GM19240 (cell line): Measurements from ENCODE around the gene MTF2.

Experiments
- DNase-seq: peaks from one replicate; pipeline ENCODE4 v3.0.0; 2011; ENCODE audit warnings: low spot score; ENCODE audit not compliant: insufficient read length

MTF2 gene

DNA sequence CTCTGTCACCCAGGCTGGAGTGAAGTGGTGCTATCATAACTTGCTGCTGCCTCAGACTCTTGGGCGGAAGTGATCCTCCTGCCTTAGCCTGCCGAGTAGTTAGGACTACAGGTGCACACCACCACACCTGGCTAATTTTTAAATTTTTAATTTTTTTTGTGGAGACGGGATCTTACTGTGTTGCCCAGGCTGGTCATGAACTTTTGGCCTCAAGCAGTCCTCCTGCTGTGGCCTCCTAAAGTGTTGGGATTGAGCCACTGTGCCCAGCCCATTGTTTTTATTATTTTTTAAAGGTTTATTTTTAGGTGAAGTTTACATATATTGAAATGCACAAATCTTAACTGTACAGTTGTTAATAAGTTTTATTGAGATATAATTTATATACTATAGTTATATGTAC is 3.2 kb downstream of the MTF2 start:
- no peak for DNase-seq

DNA sequence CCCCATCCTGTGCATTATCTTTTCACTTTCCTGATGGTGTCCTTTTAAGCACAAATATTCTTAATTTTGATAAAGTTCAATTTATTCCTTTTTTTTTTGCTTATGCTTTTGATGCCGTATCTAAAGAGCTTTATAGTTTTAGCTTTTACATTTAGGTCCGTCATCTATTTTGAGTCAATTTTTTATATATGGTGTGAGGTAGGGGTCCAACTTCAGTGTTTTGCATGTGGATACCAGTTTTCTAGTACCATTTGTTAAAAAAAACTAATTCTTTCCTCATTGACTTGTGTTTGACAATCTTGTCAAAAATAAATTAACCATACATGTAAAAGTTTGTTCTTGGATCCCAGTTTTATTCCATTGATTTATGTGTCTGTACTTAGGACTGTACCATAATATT is 4.9 kb downstream of the MTF2 start:
- no peak for DNase-seq

DNA sequence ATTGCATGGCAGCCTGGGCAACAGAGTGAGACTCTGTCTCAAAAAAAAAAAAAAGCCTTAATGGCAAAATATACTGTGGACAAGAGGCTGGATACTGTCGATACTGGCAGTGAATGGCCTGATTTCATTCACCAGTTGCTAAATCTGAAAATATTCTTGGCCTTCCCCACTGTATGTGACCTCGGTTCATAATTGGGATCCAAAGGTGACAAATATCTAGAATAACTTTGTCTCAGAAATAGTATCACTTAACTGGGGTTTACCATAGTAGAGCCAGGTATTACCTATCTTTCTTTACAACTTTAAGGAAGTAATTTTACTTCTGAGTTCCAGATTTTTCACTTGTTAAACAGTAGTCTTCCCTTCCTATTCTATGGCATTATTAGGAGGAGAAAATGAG is 8.4 kb downstream of the MTF2 start:
- DNase-seq = no peak

DNA sequence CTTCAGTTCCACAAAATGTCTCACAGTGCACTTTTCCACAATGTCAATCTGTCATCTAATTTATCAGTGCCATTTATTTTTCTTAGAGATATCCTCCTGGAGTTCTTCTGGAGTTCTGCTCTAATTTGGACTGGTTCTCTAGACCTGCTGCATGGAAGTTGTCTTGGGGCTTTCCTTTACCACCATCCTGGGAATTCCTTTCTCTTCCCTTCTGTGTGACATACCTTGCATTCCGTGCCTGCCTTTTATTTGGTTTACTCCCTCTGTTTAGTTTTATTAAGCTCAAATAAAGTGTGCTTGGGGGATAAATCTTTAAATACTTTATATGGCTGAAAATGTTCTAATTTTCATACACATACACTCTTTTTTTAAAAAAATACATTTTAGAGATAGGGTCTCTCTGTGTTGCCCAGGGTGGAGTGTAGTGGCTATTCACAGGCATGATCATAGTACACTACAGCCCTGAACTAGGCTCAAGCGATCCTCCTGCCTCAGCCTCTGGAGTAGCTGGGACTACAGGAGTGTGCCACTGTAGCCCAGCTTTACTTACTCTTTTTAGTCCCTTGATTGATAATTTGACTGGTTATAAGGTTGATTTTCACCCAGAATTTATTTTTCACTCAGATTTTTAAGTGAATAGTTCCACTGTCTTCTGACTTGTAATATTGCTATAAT is 14.4 kb downstream of the MTF2 start:
- no peak for DNase-seq

DNA sequence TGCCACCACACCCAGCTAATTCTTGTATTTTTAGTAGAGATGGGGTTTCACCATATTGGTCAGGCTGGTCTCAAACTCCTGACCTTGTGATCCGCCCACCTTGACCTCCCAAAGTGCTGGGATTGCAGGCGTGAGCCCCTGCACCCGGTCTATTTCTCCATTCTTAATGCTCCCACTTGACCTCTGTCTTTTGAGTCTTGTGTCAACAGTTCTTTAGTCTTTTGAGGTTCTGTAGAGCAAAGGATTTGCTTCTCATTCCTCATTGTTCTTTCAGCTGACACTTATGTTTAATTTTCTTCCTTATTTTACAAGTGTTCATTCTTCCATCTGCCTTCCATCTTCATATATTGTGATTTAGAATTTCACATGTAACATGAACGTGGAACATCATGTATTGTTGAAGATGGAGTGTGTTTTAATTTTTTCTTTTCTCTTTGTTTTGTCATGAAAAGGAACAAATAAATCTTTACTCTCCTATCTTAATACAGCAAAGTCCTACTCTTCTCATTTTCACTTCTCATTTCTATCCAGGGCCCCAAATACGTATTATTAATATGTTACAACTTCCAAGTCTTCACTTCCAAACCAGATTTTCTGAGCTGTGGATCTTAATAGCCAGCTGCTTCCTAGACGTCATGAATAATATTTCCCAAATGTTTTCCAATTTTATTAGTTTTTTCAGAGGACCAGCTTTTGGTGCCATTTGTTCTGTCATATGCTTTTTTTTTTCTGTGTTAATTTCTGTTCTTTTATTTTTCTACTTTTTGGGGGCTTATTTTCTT is 16.9 kb downstream of the MTF2 start:
- no peak for DNase-seq

DNA sequence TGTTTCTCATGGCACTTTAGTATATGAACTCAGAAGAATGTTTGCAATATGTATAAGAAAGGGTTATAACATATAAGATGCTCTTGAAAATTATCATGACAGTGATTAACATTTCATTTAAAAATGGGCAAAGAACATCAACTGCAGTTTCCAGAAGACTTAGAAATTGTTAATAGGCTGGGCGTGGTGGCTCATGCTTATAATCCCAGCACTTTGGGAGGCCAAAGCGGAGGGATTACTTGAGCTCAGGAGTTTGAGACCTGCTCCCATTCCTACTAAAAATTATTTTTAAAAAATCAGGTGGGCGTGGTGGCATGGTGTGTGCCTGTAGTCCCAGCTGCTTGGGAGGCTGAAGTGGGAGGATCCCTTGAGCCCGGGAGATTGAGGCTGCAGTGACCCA is 23.1 kb downstream of the MTF2 start:
- no peak for DNase-seq

DNA sequence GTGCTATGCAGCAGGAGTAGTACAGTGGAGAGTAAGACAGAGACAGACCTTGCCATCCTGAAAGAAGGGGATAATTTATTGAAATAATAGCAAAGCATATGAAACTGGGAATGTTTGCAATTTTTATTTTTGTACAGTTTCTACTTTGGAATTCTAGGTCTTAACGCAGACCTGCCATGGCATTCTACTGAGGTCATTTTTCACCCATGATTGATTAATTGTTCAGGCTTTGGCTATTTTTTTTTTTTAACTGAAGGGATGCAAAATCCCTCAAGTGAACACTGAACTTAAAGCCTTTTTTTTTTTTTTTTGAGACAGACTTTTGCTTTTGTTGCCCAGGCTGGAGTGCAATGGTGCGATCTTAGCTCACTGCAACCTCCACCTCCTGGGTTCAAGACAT is 27.1 kb downstream of the MTF2 start:
- DNase-seq = no peak

DNA sequence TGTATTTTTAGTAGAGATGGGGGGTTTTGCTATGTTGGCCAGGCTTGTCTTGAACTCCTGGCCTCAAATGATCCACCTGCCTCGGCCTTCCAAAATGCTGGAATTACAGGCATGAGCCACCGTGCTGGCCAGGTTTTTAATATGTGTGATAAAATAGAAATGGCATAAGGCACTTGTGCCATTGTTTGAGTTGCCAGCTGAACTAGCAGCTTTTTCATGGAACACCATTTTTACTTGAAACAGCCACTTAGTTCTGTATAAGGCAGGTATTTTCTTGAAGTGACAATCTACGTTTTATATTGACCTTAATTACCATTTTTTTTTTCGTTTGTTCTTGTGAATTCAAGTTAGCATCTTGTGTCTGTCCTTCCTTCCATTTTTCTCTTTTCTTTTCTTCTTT is 28.3 kb downstream of the MTF2 start:
- no peak for DNase-seq

DNA sequence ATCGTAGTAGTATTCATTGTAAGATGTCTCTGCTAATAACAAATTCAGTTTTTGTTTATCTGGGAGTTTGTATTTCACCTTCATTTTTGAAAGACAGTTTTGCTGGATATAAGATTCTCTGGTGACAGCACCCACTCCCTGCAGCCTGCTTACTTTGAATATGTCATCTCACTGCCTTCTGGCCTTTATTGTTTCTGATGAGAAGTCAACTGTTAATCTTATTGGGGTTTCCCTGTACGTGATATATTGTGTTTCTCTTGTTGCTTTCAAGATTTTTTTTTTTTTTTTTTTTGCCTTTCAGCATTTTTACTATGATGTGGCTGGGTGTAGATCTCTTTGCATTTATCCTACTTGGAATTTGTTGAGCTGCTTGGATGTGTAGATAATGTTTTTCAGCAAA is 29.3 kb downstream of the MTF2 start:
- no peak for DNase-seq

DNA sequence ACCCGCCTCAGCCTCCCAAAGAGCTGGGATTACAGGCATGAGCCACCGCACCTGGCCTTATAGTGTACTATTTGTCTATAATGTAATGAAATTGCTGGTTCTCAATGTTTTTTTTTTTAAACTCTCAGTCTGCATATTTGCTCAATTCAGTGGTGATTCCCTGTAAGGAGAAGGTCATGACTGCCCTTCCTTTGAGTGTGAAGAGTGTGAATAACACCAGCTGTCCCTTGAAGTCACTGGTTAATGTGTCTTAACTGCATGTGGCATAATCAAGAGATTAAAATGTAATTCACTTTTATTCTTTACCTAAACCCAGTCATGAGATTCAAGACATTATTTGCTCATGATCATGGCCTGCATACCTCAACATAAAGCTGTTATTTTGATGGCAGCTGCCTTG is 30.5 kb downstream of the MTF2 start:
- no peak for DNase-seq

DNA sequence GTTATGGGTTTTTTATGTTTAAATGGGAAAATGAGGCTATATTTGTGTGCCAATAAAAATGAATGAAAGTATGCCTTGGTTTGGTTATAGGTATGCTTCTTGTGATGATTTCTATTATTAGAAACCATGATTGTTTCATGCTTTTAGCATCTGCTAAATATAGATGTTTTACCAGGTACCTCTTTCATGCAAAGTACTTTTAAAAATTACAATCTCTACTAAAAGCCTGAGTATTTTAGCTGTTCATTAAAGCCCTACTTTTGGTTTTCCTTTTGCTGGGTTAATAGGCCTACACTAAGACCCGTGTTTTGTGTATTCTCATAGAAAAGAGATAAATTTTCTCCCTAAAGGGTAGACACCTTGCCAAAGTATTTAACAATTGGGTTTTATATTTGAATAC is 32.0 kb downstream of the MTF2 start:
- no peak for DNase-seq

DNA sequence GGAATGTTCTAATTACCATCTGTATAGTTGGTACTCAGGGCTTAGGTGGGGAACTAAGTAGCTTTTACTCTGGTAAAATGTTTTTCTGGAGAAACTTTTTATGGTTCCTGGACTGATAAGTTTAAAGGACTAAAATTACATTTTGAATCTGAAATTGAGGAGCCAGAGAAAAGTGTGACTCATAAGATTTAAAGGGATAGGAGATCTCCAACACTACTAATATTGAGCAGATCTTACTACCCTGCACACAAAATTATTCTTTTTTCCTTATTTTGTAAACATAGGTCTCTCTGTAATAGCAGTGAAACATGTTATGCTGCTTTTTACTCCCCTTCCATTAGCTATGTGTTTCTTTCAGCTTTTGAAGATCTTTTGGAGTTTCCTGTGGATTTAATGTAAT is 32.5 kb downstream of the MTF2 start:
- no peak for DNase-seq

DNA sequence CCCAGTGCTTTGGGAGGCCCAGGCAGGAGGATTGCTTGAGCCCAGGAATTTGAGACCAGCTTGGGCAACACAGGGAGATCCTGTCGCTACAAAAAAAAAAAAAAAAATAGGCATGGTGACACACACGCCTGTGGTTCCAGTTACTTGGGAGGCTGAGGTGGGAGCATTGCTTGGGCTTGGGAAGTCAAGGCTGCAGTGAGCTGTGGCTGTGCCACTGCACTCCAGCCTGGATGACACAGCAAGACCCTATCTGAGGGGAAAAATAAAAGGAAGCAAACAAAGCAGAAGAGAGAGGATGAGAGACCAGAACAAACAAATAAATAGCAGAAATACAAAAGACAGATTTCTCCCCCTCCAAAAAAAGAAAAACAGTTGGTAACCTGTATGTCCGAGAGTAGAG is 34.0 kb downstream of the MTF2 start:
- DNase-seq = no peak

DNA sequence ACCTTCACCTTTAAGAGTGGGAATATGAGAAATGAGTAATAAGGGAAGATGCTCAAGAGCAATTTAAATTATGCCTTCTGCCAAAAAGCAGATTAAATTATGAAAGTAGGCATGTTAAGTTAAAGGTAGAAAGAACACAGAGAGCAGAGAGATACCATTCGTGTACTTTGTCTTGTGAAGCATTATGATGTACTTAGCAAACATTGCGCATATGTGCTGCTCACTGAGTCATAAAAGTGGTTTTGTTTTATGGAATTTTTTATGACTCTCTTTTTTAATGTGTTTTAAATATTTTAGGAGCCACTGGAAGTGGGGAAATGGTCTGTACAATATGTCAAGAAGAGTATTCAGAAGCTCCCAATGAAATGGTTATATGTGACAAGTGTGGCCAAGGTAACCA is 35.3 kb downstream of the MTF2 start:
- no peak for DNase-seq

DNA sequence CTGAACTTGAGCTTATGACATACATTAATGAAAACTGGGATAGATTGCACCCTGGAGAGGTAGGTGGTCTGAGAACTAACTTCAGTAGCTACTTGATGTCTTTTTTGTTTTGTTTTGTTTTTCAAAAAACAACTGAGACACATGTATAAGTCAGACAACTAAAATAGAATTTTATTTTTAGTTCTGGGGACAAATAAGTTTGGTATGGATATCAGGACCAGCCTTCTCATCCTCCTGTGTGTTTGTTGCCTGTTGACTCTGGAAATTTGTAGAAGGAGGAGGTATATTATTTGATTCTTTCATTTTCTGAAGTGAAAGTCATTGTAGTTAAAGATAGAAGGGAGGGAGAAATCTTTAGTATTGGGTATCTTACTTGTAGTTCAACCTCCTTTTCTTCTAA is 41.5 kb downstream of the MTF2 start:
- no peak for DNase-seq

DNA sequence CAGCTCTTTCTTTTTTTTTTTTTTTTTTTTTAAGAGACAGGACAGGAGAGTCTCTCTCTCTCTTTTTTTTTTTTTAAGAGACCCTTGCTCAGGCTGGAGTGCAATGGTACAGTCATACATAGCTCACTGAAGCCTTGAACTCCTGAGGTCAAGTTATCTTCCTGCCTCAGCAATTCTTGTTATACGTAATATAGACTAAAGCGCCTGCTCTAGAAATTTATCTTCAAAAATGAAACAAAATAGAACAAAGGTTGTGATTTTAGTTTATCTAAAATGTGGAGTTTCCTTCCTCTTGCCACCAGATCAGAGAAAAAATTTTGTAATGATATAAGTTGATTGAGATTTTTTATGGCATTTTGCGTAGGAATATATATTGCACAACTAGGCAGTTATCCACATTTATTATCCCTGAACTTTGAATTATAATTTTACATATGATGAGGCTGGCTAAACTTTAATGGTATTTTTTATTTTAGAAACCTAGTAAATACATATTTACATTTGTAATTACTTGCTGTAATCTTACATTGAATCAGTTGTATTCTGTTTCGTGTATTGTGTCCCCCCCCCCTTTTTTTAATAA is 44.2 kb downstream of the MTF2 start:
- no peak for DNase-seq

DNA sequence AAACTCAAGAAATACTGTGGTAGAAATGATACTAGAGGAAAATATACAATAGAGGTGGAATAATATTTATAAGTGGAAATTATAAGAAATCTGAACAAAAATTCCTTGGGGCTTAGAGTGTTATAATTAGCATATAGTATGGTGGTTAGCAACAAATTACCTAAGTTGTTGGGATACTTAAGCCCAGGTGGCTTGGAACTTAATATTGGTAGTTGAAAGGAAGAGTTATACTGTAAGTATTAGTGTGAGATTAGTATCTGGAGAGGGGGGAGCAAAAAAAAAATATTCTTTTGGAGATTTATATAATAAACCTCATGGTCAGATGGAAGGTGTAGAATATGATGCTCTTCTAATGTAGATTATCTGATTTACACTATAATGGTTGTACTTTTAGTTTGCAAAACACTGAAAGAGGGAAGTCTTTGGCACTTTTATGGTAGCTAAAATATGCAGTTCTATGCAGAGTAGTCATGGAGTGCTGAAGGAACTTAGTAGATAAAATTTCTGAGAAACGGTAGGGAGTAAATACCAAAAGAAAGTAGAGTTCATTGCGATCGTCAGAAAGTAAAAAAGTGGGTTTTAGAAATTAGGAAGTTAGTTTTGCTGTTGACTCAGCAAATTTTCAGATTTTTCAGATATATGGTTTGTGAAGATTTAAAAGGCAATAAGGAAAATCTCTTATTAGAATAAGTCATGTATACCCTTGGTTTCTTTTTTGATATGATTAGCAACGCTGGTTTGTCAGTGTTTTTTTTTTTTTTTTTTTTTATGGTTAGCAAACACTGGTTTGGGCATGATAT is 45.7 kb downstream of the MTF2 start:
- no peak for DNase-seq

DNA sequence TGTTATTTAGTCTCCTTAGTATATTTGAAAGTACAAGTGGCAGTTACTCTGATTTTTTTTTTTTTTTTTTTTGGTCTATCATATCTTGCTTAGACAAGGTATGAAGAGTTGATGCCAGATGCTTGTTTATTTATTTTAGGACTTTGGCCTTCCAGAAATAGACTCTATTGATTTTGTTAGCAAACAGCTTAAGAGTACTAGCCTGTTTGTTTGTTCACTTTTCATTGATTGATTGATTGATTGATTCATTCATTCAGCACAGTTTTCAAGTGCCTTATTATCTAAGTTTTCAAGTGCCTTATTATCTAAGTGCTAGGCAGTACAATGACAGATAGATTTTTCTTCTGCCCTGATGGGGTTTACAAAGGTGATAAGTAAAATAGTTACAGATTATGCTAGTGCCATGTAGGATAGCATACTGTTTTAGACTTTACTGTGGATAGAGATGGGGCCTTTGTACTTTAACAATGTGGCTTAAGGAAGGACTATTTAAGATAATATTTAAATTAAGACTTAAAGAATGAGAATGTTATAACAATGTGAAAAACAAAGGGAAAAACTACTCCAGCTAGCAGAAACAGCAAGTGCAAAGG is 50.5 kb downstream of the MTF2 start:
- DNase-seq = no peak

DNA sequence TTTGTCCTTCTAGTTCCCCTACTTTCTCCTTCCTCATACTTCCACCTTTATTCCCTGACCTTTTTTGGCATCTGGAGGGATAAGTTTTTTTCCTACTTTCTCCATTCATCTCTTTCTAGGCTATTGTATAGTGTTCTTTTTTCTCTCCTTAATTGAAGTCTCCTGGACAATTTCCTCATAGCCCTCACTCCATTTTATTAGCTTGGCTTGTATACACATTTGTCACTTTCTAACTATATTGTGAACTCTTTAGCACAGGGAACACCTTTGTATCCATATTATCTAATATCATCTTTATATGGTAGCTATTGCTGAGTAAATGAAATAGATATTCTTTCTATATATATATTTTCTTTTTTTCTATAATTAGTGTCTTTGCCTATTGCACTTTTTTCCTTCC is 53.6 kb downstream of the MTF2 start:
- DNase-seq = no peak

DNA sequence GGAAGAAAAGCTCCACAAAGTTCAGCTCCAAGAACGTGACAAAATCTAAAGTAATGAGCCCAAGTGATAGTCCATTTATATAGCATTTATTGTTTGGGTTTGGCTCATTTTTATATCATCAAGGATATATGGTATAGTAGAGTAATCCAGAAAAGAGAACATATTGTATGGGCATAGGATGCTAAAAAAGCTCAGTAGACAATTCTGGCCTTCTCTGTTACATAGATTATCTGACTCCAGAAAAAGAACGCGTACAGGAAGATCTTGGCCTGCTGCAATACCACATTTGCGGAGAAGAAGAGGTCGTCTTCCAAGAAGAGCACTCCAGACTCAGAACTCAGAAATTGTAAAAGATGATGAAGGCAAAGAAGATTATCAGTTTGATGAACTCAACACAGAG is 57.4 kb downstream of the MTF2 start:
- no peak for DNase-seq

DNA sequence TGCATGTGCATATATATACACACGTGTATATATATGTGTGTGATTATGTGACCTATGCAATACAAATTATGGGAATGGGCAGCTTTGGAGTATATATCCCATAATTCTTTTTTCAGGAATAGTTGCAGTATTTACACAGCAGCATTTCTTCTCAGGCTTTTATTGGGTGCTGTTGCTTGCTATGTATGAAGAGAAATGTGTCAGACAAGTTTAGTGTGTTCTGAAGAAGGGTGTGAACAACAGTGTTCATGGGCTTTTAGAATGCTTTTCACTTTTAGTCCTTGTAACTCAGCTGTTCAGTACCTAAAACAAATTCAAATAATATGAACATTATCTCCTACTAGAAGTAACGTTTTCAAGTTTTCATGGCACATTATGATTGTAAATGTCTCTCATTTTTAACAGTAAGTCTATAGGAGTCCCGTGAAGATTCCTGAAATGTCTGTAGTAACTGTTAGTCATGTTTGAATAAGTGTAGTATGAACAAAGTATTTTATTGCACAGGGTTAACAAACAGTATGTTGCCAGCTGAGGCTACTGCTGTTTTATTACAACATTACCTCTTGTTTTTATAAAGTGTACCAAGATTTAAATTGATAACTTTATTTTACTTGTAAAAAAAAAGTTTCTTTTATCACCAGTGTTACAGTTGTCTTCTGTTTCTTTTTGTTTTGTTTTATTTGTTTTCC is 58.7 kb downstream of the MTF2 start:
- no peak for DNase-seq
